NCI-H748 treated with DMSO at 0.1 percent for 48 hours (cell line): Measurements from ENCODE around the gene QRFP.
"Not testable (repeated sequence)": the region's sequence is repeated elsewhere in the genome, so short reads cannot be mapped to it uniquely, and the experiment has no call there.

Source experiments
- DNase-seq: peaks from one replicate; lab custom pipeline; 2025; lab: John Stamatoyannopoulos, UW

The QRFP gene

GRCh38 chr9:130848514-130848913, 48.1 kb downstream of the QRFP start:
- not testable (repeated sequence) for DNase-seq

GRCh38 chr9:130847306-130848217, 49.0 kb downstream of the QRFP start:
- DNase-seq, result no peak

GRCh38 chr9:130846487-130847305, 49.9 kb downstream of the QRFP start:
- no peak for DNase-seq

- DNase-seq, result no peak
These were observed 50.6 kb downstream of the QRFP start for GRCh38 chr9:130845901-130846481.

- no peak for DNase-seq
These were observed 51.4 kb downstream of the QRFP start for GRCh38 chr9:130845254-130845653.

- no peak for DNase-seq
These were observed 52.6 kb downstream of the QRFP start for GRCh38 chr9:130844044-130844451.

- no peak for DNase-seq
These were observed 53.3 kb downstream of the QRFP start for GRCh38 chr9:130843049-130843908.
